CD4-positive, alpha-beta T cell treated with Interleukin-15 for 1 hour (primary cell): ENCODE data around the gene ZG16B.

Source experiments
- DNase-seq: peaks from one replicate; pipeline ENCODE4 v3.0.0-alpha.2; 2020

The ZG16B gene

DNA sequence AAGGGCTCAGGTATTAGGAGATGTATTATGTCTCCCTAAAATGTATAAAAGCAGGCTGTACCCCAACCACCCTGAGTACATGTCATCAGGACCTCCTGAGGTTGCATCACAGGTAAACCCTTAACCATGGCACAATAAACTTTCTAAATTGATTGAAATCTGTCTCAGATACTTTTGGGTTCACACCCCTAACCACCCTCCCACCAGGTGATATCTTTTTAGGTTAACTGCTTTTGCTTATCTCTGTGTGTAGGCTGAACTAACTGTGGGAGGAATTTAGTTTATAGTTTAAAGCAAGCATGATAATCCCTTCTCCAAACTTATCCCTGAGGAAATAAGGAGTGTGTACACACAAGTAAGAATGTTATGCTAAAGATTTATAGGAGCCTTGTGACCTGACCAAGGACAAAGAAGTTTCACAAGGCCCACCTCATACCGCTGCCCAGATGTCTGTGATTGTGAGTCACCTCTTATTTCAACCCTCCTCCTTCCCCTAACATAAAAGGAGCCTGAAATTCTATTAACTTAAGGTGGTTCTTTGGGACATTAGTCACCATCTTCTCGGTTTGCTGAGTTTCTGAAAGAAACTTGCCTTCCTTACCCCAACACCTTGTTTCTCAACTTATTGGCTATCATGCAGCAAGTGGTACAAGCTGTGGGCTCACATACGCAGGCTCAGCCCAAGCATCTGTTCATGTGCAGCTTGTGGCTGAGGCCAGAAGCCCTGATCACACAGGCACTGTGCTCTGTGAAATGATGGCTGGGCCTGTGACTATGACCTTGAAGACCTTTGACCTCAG is 16.6 kb downstream of the ZG16B start:
- no peak for DNase-seq

DNA sequence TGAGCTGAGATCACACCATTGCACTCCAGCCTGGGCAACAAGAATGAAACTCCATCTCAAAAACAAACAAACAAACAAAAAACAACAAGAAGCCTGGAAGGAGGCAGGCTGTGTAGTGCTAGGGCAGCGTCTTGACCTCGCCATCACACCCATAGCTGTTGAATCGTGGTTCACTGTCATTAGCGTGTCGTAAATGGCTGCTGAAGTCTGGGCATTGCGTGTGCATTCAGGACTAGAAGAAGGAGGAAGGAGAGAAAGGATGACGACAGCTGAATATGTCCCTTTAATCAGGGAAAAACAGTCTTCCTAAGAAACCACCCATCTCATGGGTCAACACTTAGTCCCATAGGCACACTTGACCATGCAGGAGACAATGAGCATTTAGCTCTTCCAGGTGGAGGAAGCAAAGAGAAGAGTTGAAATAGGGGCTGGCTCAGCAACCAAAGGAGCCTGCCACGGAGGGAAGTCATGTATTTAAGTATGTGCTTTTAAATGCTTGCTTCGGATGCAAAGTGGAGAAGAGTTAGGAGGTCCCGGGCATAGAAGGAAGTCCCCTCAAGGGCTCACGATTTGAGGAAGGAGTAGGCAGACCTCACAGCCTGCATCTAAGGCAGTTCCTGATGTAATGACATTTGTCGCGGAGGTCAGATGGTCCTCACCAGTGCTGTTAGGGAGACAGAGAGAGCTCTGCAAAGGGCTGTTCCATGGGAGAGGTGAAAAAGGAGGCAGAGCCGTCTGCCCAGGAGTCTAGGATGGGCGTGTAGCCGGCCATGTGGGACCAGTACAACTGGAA is 19.0 kb downstream of the ZG16B start:
- DNase-seq = no peak

DNA sequence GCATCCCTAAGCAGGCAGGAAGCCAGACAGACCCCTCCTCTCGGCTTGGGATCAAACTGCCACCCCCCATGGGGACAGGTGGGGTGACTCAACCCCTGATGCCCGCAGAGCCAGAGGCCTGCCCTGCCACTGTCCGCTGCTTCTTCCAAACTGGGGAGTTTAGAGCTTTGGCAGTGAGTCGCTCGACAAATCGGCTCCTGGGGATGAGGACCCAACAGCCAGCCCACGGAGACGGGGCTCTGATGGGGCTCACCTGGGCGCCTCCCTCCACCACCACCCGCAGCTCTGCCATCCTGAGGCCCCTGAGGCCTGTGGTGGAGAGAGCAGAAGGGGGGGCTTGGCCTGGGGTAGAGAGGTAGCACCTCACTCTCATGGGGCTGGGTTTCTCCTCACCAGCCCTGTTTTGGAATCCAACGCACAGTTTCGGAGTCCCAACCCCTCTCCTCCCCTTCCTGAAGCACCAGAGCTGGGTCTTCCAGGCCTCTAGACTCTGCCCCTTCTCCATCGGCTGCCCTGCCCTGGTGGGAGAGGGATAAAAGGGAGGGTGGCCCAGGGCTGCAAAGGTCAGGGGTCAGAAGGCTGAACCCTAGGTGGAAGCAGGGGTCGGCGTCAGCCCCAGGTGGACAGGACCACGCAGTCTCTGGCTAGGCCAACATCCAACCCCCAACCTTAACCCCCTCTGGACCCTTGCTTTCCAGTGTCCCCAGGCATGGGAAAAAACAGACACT is 22.1 kb downstream of the ZG16B start:
- no peak for DNase-seq

DNA sequence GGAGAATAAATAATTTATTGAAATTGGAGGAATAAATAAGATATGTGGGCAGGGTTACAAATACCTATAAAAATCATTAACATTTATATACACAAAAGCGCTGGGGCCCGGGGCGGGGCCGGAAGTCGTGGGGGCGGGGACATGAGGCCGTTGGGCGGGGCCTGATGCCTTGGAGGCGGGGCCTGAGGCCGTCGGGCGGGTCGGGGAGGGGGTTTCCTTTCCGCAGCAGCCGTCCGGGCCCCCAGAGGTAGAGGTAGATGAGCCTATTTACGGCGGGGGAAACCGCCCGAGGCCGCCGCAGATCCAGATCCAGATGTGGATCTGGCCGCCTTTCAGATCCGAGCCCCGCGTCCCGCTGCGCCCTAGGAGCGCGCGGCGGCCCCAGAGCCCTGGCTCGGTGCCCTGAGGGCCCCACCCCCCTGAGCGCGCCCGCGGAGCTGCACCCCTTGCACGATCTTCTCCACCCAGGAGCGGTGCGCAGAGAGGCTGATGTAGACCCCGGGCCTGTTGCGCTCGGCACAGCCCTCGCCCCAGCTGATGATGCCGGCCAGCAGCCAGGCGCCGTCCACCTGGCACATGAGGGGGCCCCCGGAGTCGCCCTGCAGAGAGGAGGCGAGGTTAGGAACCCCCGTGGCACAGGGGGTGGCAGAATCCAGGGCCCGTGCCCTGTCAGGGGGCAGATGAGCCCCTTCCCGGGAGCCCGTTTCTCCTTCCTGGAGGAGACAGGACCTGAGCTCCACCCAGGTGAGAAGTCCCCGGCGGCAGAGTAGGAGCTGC is 22.8 kb downstream of the ZG16B start:
- DNase-seq = no peak

DNA sequence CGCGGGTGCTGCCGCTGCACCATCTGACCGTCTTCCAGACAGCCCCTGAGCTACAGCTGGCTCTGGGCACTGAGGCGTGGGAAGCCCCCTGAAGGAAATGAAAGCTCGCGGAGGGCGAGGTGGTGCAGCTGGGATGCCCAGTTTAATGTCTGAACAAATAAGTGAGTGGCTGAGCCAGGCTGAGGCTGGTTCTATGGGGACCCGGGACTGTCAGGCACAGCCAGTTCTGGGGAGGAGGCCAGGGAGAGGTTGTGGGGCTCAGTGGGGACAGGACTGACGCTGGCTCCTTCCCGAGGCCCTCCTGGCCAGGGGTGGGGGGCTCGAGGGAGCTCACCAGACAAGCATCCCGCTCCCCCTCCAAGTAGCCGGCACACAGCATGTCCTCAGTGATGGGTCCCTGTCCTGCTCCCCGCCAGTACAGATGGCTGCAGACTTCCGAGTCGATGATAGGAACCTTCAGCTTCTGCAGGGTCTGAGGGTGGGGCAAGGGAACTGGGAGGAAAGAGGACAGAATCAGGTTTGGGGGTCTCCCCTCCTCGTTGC is 23.5 kb downstream of the ZG16B start:
- no peak for DNase-seq

DNA sequence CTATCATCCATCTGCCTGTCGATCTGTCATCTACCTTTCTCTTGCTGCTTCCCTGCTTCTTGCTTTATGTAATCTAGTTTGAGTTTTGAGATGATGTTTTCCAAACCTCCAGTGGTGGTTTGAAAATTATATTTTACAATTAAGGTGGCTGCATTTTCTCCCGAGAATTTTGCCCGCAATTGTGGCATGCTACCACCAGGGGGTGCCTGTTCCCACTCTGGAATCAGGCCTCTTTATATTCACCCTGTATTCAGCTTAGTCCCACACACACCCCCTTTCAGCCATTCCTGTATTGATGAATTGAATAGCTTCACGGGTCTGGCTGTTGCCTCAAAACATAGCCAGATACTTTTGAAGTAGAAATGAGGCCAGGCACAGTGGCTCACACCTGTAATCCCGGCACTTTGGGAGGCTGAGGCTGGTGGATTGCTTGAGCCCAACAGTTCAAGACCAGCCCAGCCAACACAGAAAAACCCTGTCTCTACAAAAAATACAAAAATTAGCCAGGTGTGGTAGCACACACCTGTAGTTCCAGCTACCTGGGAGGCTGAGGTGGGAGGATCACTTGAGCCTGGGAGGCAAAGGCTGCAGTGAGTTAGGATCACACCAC is 24.7 kb downstream of the ZG16B start:
- DNase-seq = no peak

DNA sequence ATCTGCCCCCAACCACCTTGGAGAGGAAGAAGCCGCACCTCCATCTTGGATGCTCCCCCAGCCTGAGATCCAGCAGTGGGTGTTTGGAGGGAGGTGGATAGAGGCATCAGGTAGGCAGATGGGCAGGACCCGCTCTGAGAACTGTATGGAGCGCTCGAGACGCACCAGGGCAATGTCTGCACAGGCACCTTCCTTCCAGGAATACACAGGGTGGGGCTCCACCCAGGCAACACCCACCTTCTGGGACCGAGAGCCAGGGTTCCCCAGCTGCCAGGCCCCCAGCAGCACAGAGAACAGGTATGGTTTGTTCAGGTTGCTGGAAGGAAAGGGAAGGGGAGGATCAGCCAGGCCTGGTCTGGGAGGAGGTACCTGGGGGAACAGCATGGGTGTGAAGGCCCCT is 25.4 kb downstream of the ZG16B start:
- DNase-seq = no peak

DNA sequence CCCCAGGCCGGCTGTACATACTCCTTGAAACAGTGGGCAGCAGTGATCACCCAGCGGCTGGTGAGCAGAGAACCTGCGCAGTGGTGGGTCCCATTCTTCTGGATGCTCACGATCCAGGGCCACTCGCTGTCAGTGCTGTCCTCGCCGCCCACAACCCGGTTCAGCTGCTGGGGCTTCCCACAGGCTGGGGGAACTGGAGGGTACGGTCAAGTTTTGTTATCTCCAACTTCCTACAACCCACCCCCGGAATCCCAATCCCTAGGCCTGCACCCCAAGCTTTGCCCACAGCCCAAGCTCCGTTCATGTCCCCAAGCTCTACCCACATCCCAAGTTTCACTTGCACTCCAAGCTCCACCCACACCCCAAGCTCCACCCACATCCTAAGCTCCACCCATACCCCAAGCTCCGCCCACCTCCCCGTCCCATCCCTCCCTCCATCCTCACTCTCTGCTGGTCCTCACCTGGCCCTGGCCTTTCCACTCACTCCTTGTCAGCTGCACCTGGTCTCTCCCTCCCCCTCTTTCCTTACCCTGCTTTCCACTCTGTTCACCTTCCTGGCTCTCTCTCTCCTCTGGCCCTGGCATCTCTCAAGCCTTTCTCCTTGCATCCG is 26.1 kb downstream of the ZG16B start:
- no peak for DNase-seq

DNA sequence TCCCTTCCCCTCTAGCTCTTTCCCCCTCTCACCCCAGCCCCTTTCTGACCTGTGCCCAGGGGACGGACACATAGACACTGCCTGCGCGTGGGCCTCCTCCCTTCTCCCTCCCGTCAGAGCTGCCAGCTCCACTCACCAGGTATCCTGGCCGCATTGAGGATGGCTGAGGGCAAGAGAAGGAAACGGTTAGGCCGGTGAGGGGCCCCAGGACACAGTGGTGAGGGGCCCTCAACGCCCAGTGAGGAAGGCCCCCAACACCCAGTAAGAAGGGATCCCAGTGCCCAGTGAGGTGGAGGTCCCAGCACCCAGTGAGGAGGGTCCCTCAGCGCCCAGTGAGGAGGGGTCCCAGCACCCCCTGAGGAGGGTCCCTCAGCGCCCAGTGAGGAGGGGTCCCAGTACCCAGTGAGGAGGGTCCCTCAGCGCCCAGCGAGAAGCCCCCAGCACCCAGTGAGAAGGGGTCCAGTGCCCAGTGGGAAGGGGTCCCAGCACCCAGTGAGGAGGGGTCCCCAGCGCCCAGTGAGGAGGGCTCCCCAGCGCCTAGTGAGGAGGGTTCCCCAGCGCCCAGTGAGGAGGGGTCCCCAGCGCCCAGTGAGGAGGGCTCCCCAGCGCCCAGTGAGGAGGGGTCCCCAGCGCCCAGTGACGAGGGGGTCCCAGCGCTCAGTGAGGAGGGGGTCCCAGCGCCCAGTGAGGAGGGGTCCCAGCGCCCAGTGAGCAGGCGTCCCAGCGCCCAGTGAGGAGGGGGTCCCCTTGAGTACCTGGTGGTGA is 26.8 kb downstream of the ZG16B start:
- no peak for DNase-seq

DNA sequence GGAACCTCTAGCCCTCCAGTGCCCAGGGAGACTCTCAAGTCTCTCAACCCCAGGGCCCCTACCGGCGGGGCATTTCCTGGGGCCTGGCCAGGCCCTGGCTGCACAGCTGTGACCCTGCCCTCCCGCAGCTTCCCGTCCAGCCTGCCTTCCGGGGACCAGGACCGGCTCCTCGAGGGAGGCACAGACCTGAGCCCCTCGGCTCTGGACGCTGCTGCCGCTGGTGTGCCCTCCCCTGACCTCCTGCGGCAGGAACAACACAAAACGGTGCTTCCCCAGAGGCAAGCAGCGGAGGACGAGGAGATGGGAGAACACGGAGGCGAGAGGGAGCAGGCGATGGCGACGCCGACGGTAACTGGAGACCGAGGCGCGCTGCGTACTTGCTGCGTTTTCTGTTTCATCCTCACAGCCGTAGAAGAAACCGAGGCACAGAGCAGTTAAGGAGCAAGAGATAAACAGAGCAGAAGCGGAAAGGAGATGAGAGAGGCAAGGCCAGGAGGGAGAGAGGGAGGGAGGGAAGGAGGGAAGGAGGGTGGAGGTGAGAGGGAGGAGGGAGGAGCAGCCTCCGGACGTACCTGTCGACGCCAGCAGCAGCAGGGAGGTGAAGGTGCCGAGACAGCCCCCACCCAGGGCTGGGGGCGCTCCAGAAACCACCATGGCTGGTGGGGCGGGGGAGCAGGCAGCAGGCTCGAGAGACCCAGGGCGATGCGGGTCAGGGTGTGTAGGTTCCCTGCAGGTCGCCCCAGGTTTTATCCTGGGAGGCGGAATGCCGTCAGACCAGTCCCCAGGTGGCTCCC is 27.5 kb downstream of the ZG16B start, which contains the start of gene PRSS22:
Gene PRSS22, minus strand, starts transcription at position 720 of the 794 bp plus-strand sequence. Its CDS starts 66 bp downstream, at position 654.
- no peak for DNase-seq

DNA sequence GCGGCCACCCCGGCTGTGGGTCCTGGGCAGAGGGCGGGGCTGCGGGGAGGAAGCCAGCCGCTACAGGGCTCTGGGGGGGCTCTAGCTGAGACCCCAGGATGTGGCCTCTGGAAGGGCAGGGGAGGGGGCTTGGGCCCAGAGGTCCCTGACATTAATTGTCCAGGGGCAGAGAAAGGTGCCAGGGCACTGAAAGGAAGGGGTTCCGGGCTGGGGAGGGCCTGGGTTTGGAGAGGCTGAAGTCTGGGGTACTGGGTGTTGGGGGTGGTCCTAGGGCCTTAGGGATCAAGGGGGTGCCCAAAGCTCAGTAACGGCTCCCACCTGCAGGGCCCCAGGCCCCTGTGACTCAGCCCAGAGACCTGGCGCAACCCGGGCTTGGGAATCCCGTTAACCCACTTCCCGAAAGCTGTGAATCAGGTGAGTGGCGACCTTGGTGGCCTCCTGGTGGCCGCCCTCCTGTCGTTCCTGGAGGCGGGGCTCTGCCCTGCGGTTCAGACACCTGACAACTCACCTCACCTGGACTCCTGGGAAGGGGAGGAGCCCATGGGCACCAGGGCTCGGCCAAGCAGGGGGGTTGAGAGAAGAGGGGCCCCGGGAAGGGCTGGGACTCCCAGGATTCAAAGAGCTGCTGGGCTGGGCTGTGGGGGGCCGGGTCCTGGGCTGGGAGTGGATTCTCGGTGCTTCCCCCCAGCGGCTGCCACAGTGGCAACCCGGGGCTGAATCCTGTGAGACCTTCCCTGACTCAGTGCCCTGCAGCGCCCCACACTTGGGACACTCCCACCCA is 28.3 kb downstream of the ZG16B start:
- no peak for DNase-seq

DNA sequence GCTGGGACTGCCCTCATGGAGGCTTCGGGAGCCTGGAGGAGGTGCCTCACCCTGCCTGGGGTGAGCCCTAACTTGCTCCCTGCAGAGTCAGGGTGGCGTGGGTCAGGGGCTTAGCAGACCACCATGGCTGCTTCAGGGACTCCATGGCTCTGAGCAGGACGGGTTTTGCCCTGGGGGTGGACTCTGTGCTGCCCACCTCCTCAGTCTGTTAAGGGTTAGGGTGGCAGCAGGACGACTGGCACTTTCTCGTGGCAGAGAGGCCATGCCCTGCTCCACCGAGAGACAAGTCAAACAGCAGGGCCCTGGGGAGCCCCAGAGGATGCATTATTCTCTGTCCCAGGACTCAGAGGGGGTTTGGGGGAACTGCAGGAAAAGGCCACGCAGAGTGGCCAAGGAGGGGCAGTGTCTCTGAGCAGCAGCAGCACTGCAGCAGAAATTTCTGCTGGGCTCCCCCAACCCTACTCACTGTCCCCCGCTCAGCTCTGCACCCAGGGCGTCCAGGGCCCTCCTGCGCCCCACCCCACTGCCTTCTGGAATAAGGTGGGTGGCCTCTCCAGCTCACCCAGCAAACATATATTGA is 29.7 kb downstream of the ZG16B start:
- DNase-seq = no peak

DNA sequence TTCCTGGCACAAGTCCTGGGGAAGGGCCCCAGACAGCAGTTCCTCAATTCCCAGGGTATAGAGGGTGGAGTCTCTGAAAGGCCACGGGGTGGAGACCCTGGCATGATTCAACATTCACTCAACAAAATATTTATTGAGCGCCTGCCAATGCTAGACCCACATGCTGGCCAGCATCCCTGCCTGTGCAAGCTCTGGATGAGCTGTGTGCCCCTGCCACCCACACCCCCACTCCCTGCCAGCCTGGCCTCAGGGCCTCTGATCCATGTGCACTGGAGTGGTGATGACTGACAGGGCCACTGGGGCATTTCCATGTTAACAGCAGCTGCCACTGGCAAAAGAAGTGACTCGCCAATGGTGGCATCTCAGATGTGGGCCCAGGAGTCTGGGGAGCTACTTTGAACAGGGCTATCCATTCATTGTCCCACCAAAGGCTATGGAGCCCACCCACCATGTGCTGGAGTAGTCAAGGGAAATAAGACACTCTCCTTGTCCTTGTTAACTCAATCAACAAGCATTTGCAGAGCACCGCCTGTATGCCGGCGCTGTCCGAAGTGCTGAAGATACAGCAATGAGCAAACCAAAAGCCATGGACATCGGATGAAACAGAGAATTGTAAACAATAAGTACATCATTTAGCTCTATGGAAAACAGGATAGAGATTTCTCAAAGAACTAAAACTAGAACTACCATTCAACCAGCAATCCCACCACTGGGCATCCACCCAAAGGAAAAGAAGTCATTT is 30.9 kb downstream of the ZG16B start:
- DNase-seq = no peak

DNA sequence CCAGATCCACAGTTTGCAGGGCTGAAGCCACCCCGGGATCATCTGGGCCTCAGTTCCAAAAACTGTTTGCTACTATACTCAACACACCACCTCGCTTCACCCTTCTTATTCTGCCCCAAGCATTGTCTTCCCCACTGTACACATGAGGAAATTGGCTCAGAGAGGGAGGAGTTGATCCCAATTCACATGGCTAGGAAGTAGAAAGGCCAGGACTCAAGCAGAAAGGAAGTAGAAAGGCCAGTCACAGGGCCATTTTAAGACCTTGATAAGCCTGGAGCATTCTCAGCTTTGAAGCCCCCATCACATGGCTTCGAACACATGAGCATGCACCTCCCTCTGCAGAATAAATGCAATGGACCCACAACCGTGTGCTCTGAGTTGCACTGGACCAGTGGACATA is 35.5 kb downstream of the ZG16B start:
- no peak for DNase-seq

DNA sequence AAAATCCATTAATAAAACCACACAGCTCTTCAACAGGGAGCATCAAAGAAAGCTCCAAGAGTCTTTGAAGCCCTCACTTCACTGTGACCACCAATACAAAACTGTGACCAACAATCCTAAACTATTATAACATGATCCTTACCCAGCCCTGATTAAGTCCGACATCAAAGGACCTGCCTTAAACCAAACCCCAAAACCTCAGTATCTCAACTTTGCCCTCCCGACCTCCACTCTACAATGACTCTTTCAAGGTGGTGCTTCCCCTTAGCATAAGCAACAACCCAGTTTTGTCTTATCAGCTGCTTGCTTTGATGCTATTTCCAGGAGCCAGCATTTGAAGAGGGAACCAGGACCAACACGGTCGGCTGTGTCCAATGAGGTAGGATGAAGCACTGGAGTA is 36.3 kb downstream of the ZG16B start:
- no peak for DNase-seq

DNA sequence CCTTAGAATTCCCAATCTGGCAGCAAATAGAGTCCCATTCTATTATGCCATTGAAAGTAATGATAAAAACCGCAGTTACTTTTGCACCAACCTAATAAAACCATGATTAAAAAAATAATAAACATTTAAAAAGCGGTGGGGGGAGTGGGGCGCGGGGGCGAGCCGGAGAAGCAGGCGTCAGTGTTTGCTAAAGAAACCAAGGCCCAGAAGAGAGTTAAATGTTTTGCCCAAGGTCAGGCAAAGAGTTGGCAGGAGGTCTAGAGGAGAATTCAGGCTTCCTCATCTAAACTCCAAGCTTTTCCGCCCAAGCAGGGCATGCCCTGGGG is 37.5 kb downstream of the ZG16B start:
- no peak for DNase-seq

DNA sequence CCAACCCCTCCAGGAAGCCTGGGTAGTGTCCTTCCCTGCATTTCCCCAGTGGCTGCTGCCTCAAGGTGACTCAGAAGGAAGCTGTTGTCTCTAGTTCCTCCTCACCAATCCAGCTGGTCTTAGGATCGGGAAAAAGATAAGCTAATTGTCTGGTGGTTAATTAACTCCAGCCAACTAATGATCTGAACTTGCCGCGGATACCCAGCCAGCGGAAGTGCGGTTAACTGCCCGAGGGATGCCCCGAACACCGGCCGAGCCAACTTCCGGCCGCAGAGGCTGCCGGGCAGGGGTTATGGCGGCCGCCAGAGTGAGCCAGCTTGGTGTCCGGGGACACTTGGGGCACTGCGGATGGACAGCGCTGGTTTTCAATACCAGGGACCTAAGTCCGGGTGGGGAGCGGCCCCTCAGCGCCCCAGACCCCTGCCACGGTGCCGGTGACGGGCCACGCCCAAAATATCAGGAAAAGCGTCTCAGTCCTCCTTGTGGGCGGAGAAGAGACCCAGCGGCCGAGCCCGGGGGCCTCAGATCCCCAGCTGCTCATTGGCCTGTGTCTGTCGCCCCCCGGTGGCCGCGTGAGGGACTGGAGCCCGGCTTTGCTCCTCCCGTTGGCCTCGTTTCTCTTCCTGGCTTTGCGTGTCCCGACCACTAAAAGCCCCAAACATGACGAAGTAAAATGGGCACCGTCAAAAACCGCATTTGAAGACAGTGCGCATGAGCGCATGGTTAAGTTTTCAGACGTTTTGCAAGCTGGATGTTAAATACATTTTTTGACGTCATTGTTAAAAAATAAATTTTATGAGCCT is 38.1 kb downstream of the ZG16B start:
- DNase-seq = peak; percentile 95
